Measurements from ENCODE around the gene ZNF735.

ZNF735 gene

GRCh38 chr7:64266341-64266919, 59.4 kb downstream of the ZNF735 start:
- TF ChIP-seq TEAD4 (IDR thresholded peaks at IDR 0.05) = no peak
- no peak for TF ChIP-seq RAD21 (IDR thresholded peaks at IDR 0.05; ENCODE audit: low read depth)
- no peak for TF ChIP-seq ZBTB7A (IDR thresholded peaks at IDR 0.05; ENCODE audit: low read depth)
- TF ChIP-seq MAX (IDR thresholded peaks at IDR 0.05) = no peak
- TF ChIP-seq EGR1 (IDR thresholded peaks at IDR 0.05) = no peak
- no peak for TF ChIP-seq FOXM1 (IDR thresholded peaks at IDR 0.05; ENCODE audit: borderline replicate concordance, low read depth)
- no peak for TF ChIP-seq YY1 (IDR thresholded peaks at IDR 0.05; ENCODE audit: low read depth)
- TF ChIP-seq EP300 (IDR thresholded peaks at IDR 0.05; ENCODE audit: borderline replicate concordance) = no peak
- TF ChIP-seq CREB1 (IDR thresholded peaks at IDR 0.05; ENCODE audit: low read depth) = no peak
- no peak for TF ChIP-seq TAF1 (IDR thresholded peaks at IDR 0.05; ENCODE audit: low read depth)
- no peak for TF ChIP-seq REST (IDR thresholded peaks at IDR 0.05; ENCODE audit: low read depth)
- TF ChIP-seq CEBPB (IDR thresholded peaks at IDR 0.05) = no peak
- TF ChIP-seq TCF12 (IDR thresholded peaks at IDR 0.05; ENCODE audit: low read depth) = no peak
- no peak for TF ChIP-seq NFIC (IDR thresholded peaks at IDR 0.05)
- TF ChIP-seq USF1 (IDR thresholded peaks at IDR 0.05) = no peak

Data from Ishikawa (cell line).